H9 (cell line): Measurements from ENCODE around the gene ADGRG1. TPM values are rescaled to one million over a fixed set of nuclear protein-coding genes. Genes with fewer than 3 reads are reported as not detected.
"Not testable (repeated sequence)": the region's sequence is repeated elsewhere in the genome, so short reads cannot be mapped to it uniquely, and the experiment has no call there.

Experiments used
- DNase-seq: peaks from one replicate; pipeline ENCODE4 v3.0.0-alpha.2; 2017
- H2AFZ ChIP-seq: one replicate; pipeline ENCODE4 v1.6.1; 2013; ENCODE audit warnings: mild to moderate bottlenecking, low read length, control low read depth, moderate library complexity
- H2AK5ac ChIP-seq: 2 replicates; pipeline ENCODE4 v1.6.1; 2013; ENCODE audit warnings: low read length, control low read depth, mixed read lengths; ENCODE audit not compliant: insufficient read length
- H2BK120ac ChIP-seq: one replicate; pipeline ENCODE4 v1.6.1; 2013; ENCODE audit warnings: low read depth, mild to moderate bottlenecking, low read length, control low read depth, inconsistent platforms; ENCODE audit not compliant: poor library complexity, severe bottlenecking
- H2BK12ac ChIP-seq: 2 replicates; pipeline ENCODE4 v1.6.1; 2013; ENCODE audit warnings: low read length, control low read depth, mixed read lengths, low read depth; ENCODE audit not compliant: insufficient read length
- H2BK15ac ChIP-seq: 2 replicates; pipeline ENCODE4 v1.6.1; 2013; ENCODE audit warnings: low read depth, low read length, control low read depth
- H2BK20ac ChIP-seq: one replicate; pipeline ENCODE4 v1.6.1; 2013; ENCODE audit warnings: low read depth, mild to moderate bottlenecking, low read length, control low read depth, inconsistent platforms; ENCODE audit not compliant: poor library complexity, severe bottlenecking
- H2BK5ac ChIP-seq: 2 replicates; pipeline ENCODE4 v1.6.1; 2013; ENCODE audit warnings: low read length, control low read depth, mixed read lengths; ENCODE audit not compliant: insufficient read length
- H3K14ac ChIP-seq: 2 replicates; pipeline ENCODE4 v1.6.1; 2013; ENCODE audit warnings: low read length, control low read depth; ENCODE audit not compliant: insufficient read depth
- H3K18ac ChIP-seq: 2 replicates; pipeline ENCODE4 v1.6.1; 2013; ENCODE audit warnings: low read depth, mild to moderate bottlenecking, mixed read lengths, low read length, control low read depth; ENCODE audit not compliant: insufficient read length
- H3K23ac ChIP-seq: 2 replicates; pipeline ENCODE4 v1.6.1; 2013; ENCODE audit warnings: low read length, control low read depth, mixed read lengths, low read depth; ENCODE audit not compliant: insufficient read length
- H3K23me2 ChIP-seq: 2 replicates; pipeline ENCODE4 v1.6.1; 2013; ENCODE audit warnings: low read depth, mild to moderate bottlenecking, mixed read lengths, low read length, control low read depth; ENCODE audit not compliant: insufficient read length, poor library complexity, severe bottlenecking
- H3K27ac ChIP-seq: 2 replicates; pipeline ENCODE4 v1.5.1; 2013; ENCODE audit warnings: low read length, control low read depth, mixed read lengths, low read depth; ENCODE audit not compliant: insufficient read length
- H3K27me3 ChIP-seq: 2 replicates; pipeline ENCODE4 v1.6.1; 2013; ENCODE audit warnings: low read length, control low read depth, inconsistent platforms; ENCODE audit not compliant: insufficient read depth
- H3K4ac ChIP-seq: 2 replicates; pipeline ENCODE4 v1.6.1; 2013; ENCODE audit warnings: low read depth, mild to moderate bottlenecking, control low read depth, inconsistent platforms, low read length, moderate library complexity
- H3K4me1 ChIP-seq: 2 replicates; pipeline ENCODE4 v1.6.1; 2013; ENCODE audit warnings: low read length, control low read depth, inconsistent platforms; ENCODE audit not compliant: insufficient read depth
- H3K4me2 ChIP-seq: 2 replicates; pipeline ENCODE4 v1.6.1; 2013; ENCODE audit warnings: low read length, control low read depth, mixed read lengths; ENCODE audit not compliant: insufficient read length, insufficient read depth
- H3K56ac ChIP-seq: 2 replicates; pipeline ENCODE4 v1.6.1; 2013; ENCODE audit warnings: low read depth, mild to moderate bottlenecking, mixed read lengths, low read length, control low read depth; ENCODE audit not compliant: insufficient read length
- H3K79me1 ChIP-seq: 2 replicates; pipeline ENCODE4 v1.6.1; 2013; ENCODE audit warnings: low read depth, mild to moderate bottlenecking, moderate library complexity, low read length, control low read depth, inconsistent platforms; ENCODE audit not compliant: insufficient read depth, poor library complexity, severe bottlenecking
- H3K79me2 ChIP-seq: 2 replicates; pipeline ENCODE4 v1.6.1; 2013; ENCODE audit warnings: low read length, control low read depth, inconsistent platforms; ENCODE audit not compliant: insufficient read depth
- H3K9ac ChIP-seq: 2 replicates; pipeline ENCODE4 v1.6.1; 2013; ENCODE audit warnings: low read length, control low read depth, mixed read lengths; ENCODE audit not compliant: insufficient read length; ENCODE audit errors: extremely low read depth
- H3K9me3 ChIP-seq: one replicate; pipeline ENCODE4 v1.6.1; 2013; ENCODE audit warnings: low read depth, low read length, inconsistent platforms; ENCODE audit not compliant: control insufficient read depth
- H3T11ph ChIP-seq: one replicate; pipeline ENCODE4 v1.6.1; 2013; ENCODE audit warnings: mild to moderate bottlenecking, low read length, control low read depth, inconsistent platforms
- H4K20me1 ChIP-seq: one replicate; pipeline ENCODE4 v1.6.1; 2013; ENCODE audit not compliant: control insufficient read depth, insufficient read length, insufficient read depth
- H4K5ac ChIP-seq: 2 replicates; pipeline ENCODE4 v1.6.1; 2013; ENCODE audit warnings: low read depth, mild to moderate bottlenecking, mixed read lengths, low read length, control low read depth; ENCODE audit not compliant: insufficient read length
- H4K8ac ChIP-seq: replicated peaks from 2 replicates; pipeline ENCODE4 v1.6.1; 2013; ENCODE audit warnings: low read length, control low read depth, mixed read lengths, low read depth; ENCODE audit not compliant: insufficient read length
- H4K91ac ChIP-seq: 2 replicates; pipeline ENCODE4 v1.6.1; 2013; ENCODE audit warnings: low read depth, mild to moderate bottlenecking, moderate library complexity, mixed read lengths, low read length, control low read depth; ENCODE audit not compliant: insufficient read length
- H3K27ac Mint-ChIP-seq, 3 experiments: 2 replicates in 2 of 3; 3 replicates in 1 of 3; pipeline ENCODE4 v1.8.0; 2020 to 2021; ENCODE audit warnings: mixed read lengths in 3 of 3, mild to moderate bottlenecking in 1 of 3, moderate library complexity in 1 of 3
- H3K27me3 Mint-ChIP-seq: 2 replicates; pipeline ENCODE4 v1.8.0; 2021; ENCODE audit warnings: low read depth, mild to moderate bottlenecking, moderate library complexity, mixed read lengths
- H3K36me3 Mint-ChIP-seq, 3 experiments: 2 replicates in 2 of 3; 3 replicates in 1 of 3; pipeline ENCODE4 v1.8.0; 2020 to 2021; ENCODE audit warnings: low read depth in 3 of 3, mixed read lengths in 3 of 3; ENCODE audit not compliant: insufficient read depth in 1 of 3
- H3K4me1 Mint-ChIP-seq, 2 experiments: 2 replicates each; pipeline ENCODE4 v1.8.0; 2020; ENCODE audit warnings: mixed read lengths in 2 of 2
- H3K4me3 Mint-ChIP-seq, 2 experiments: 2 replicates in 1 of 2; 3 replicates in 1 of 2; pipeline ENCODE4 v1.8.0; 2020 to 2021; ENCODE audit warnings: mild to moderate bottlenecking in 2 of 2, mixed read lengths in 2 of 2, moderate library complexity in 1 of 2
- H3K9me3 Mint-ChIP-seq, 2 experiments: 2 replicates in 1 of 2; 3 replicates in 1 of 2; pipeline ENCODE4 v1.8.0; 2020; ENCODE audit warnings: mild to moderate bottlenecking in 2 of 2, mixed read lengths in 2 of 2, moderate library complexity in 1 of 2
- WGBS: extraction: QIAGEN DNeasy Blood & Tissue Kit; methylation state at CpG from one replicate; pipeline ENCODE4 v1.1.7; 2013; ENCODE audit warnings: missing lambda C conversion rate, low lambda C conversion rate, mixed read lengths; ENCODE audit not compliant: insufficient read length; ENCODE audit errors: extremely low coverage; 5-methylcytosine and 5-hydroxymethylcytosine counted together
- total RNA-seq: library from RNA; stranded (reverse); gene quantifications from 2 replicates; pipeline ENCODE4 v1.2.1, GENCODE V29; 2021
- TF ChIP-seq, protein P1 (sequence below): fragments of 200-600 bp; sonication (generic); conservative IDR thresholded peaks from 3 replicates; pipeline ENCODE4 v1.8.0; 2021; ENCODE audit warnings: antibody characterized with exemption, mild to moderate bottlenecking

Gene ADGRG1
- total RNA-seq, 1 experiment from 2014 or later, result 1.1 TPM

DNA sequence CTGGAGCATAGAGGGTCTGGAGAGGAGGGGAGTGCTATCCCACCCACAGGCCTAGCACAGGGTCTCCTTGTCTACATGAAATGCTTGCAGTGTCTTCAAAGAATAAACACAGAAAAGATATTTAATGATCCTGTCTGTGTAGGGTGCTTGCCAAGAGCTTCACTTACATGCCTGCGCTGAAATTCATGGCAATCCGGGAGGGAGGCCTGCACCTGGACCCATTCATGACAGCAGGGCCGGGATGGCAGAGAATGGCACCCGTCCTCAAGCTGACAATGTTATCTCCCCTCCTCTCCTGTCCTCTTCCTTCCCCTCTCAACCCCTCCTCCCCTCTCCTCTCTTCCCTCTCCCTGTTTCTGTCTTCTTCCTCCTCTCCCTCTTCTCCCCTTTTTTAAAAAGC, 41.8 kb downstream of the ADGRG1 start:
- no peaks in the 10 kb centered on the region for H3K4me1 ChIP-seq
- no peak overlapping the region for H3K18ac ChIP-seq
- H2AK5ac ChIP-seq, result no peak overlapping the region
- Mint-ChIP-seq H3K27ac (no peak overlapping the region), H3K4me3 (no peak overlapping the region), H3K9me3 (no peaks in the 10 kb centered on the region), H3K4me1 (peaks cover 0 to 4% of the 10 kb centered on the region in 2 experiments; a peak in 1 of 4 replicates), H3K27me3 (peaks cover 12% of the 10 kb centered on the region), H3K36me3 (no peaks in the 10 kb centered on the region; a peak in 1 of 7 replicates)
- no peak overlapping the region for H3K23ac ChIP-seq
- H2BK5ac ChIP-seq, result no peak overlapping the region
- H3K4me2 ChIP-seq, result no peak overlapping the region
- H3K9ac ChIP-seq, result no peak overlapping the region
- no peak overlapping the region for H3K14ac ChIP-seq
- H3K27me3 ChIP-seq, result no peaks in the 10 kb centered on the region
- H2BK12ac ChIP-seq, result no peak overlapping the region
- H3K23me2 ChIP-seq, result no peaks in the 10 kb centered on the region
- no peaks in the 10 kb centered on the region for H3K79me1 ChIP-seq
- H2BK20ac ChIP-seq, result no peak overlapping the region
- H4K8ac ChIP-seq, result no peak overlapping the region
- H3K4ac ChIP-seq, result no peak overlapping the region
- H3K27ac ChIP-seq, result no peak overlapping the region
- H4K91ac ChIP-seq, result no peak overlapping the region
- H2BK120ac ChIP-seq, result no peak overlapping the region
- no peaks in the 10 kb centered on the region for H3K79me2 ChIP-seq
- H4K5ac ChIP-seq, result no peak overlapping the region
- DNase-seq, result no peak
- no peak overlapping the region for H2BK15ac ChIP-seq
- no CpG with 5 or more reads among the region's 4 CpGs for WGBS
- H4K20me1 ChIP-seq, result no peaks in the 10 kb centered on the region
- H2AFZ ChIP-seq, result no peak overlapping the region
- no peak overlapping the region for H3K56ac ChIP-seq
- TF ChIP-seq, protein P1, sequence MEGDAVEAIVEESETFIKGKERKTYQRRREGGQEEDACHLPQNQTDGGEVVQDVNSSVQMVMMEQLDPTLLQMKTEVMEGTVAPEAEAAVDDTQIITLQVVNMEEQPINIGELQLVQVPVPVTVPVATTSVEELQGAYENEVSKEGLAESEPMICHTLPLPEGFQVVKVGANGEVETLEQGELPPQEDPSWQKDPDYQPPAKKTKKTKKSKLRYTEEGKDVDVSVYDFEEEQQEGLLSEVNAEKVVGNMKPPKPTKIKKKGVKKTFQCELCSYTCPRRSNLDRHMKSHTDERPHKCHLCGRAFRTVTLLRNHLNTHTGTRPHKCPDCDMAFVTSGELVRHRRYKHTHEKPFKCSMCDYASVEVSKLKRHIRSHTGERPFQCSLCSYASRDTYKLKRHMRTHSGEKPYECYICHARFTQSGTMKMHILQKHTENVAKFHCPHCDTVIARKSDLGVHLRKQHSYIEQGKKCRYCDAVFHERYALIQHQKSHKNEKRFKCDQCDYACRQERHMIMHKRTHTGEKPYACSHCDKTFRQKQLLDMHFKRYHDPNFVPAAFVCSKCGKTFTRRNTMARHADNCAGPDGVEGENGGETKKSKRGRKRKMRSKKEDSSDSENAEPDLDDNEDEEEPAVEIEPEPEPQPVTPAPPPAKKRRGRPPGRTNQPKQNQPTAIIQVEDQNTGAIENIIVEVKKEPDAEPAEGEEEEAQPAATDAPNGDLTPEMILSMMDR, result no peak
- H3K9me3 ChIP-seq, result no peaks in the 10 kb centered on the region
- no peak overlapping the region for H3T11ph ChIP-seq

DNA sequence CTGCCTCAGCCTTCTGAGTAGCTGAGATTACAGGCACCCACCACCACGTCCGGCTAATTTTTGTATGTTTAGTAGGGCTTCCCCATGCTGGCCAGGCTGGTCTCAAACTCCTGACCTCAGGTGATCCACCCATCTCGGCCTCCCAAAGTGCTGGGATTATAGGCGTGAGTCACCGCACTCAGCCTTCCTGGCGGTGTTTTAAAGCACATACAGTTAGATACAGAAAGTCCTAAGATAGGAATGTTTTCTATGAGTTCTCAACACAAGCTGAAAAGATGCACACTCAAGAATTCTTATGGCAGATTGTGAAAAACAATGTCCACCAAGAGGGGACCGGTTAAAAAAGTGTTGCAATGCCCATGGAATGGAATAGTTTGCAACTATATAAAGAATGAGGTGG, 43.0 kb downstream of the ADGRG1 start:
- not testable (repeated sequence) for H3K4me2 ChIP-seq, H3K56ac ChIP-seq, H2AFZ ChIP-seq, H4K8ac ChIP-seq, H2BK20ac ChIP-seq, H3K14ac ChIP-seq, H3K4me1 ChIP-seq, H3K4me3 Mint-ChIP-seq, H3K79me2 ChIP-seq, H3K9me3 ChIP-seq, H2BK15ac ChIP-seq, H3K27ac Mint-ChIP-seq, H3K9me3 Mint-ChIP-seq, DNase-seq, H3K23ac ChIP-seq, H4K20me1 ChIP-seq, H3K4ac ChIP-seq, H4K5ac ChIP-seq, H2BK12ac ChIP-seq, H3T11ph ChIP-seq, H3K36me3 Mint-ChIP-seq, H2AK5ac ChIP-seq, H3K9ac ChIP-seq, H2BK120ac ChIP-seq, H3K27ac ChIP-seq, H3K23me2 ChIP-seq, H3K27me3 ChIP-seq, H3K79me1 ChIP-seq, H2BK5ac ChIP-seq, H3K18ac ChIP-seq, H4K91ac ChIP-seq
- peaks cover 18% of the 10 kb centered on the region for H3K27me3 Mint-ChIP-seq
- H3K4me1 Mint-ChIP-seq, result peaks cover 0 to 14% of the 10 kb centered on the region in 2 experiments; a peak in 3 of 4 replicates
- no CpG with 5 or more reads among the region's 7 CpGs for WGBS
